Endodermal cell (in vitro differentiated cells): ENCODE results near the gene PLCH2. TPM values are rescaled to one million over a fixed set of nuclear protein-coding genes. Genes with fewer than 3 reads are reported as not detected.

Source experiments
- DNase-seq: peaks from one replicate; pipeline ENCODE4 v3.0.0-alpha.2; 2017
- H3K27ac ChIP-seq: 2 replicates; pipeline ENCODE4 v1.5.1; 2013; ENCODE audit warnings: mild to moderate bottlenecking, low read depth, low read length, moderate library complexity
- H3K27me3 ChIP-seq: 2 replicates; pipeline ENCODE4 v1.6.1; 2013; ENCODE audit warnings: mild to moderate bottlenecking, low read length, moderate library complexity; ENCODE audit not compliant: insufficient read depth, control insufficient read depth, poor library complexity, severe bottlenecking
- H3K36me3 ChIP-seq: 2 replicates; pipeline ENCODE4 v1.7.0; 2013; ENCODE audit warnings: mild to moderate bottlenecking, low read length, moderate library complexity; ENCODE audit not compliant: control insufficient read depth, insufficient read depth
- H3K4me1 ChIP-seq: one replicate; pipeline ENCODE4 v1.7.0; 2013; ENCODE audit warnings: low read length; ENCODE audit not compliant: control insufficient read depth, insufficient read depth
- H3K4me3 ChIP-seq: 2 replicates; pipeline ENCODE4 v1.5.1; 2013; ENCODE audit warnings: mild to moderate bottlenecking, low read length, moderate library complexity
- H3K9ac ChIP-seq: 2 replicates; pipeline ENCODE4 v1.6.1; 2013; ENCODE audit warnings: mild to moderate bottlenecking, low read length, moderate library complexity; ENCODE audit not compliant: poor library complexity, severe bottlenecking; ENCODE audit errors: extremely low read depth
- H3K9me3 ChIP-seq: 2 replicates; pipeline ENCODE4 v1.6.1; 2013; ENCODE audit warnings: mild to moderate bottlenecking, low read length, moderate library complexity; ENCODE audit not compliant: control insufficient read depth
- H3K27ac Mint-ChIP-seq: 2 replicates; pipeline ENCODE4 v1.8.0; 2020; ENCODE audit warnings: mixed read lengths
- H3K27me3 Mint-ChIP-seq: 2 replicates; pipeline ENCODE4 v1.8.0; 2021; ENCODE audit warnings: mild to moderate bottlenecking, mixed read lengths; ENCODE audit not compliant: insufficient read depth
- H3K36me3 Mint-ChIP-seq: 2 replicates; pipeline ENCODE4 v1.8.0; 2020; ENCODE audit warnings: low read depth, mixed read lengths
- H3K4me1 Mint-ChIP-seq: 2 replicates; pipeline ENCODE4 v1.8.0; 2020; ENCODE audit warnings: mixed read lengths
- H3K4me3 Mint-ChIP-seq: 2 replicates; pipeline ENCODE4 v1.8.0; 2020; ENCODE audit warnings: mild to moderate bottlenecking, moderate library complexity, mixed read lengths
- H3K9me3 Mint-ChIP-seq: 2 replicates; pipeline ENCODE4 v1.8.0; 2020; ENCODE audit warnings: mild to moderate bottlenecking, mixed read lengths
- WGBS, 2 experiments: methylation state at CpG; one replicate each; pipeline versions ENCODE4 v1.1.5 to v1.1.7; 2013; ENCODE audit warnings: missing lambda C conversion rate in 2 of 2, mixed read lengths in 1 of 2; ENCODE audit not compliant: insufficient coverage in 1 of 2, insufficient read length in 1 of 2; 5-methylcytosine and 5-hydroxymethylcytosine counted together
- total RNA-seq, 2 donors: library from RNA; stranded (reverse); fragmentation: NEBNext Ultra II Directional in 1 of 2; extraction: Animal tissue kit (Norgen Biotek cat#: 25700) in 1 of 2; gene quantifications; 2 replicates in 1 of 2; 3 replicates in 1 of 2; pipeline ENCODE4 v1.2.1, GENCODE V29; 2021
- TF ChIP-seq, protein P1 (sequence below): fragments of 200-600 bp; sonication (generic); conservative IDR thresholded peaks from 2 replicates; pipeline ENCODE4 v1.5.0; 2021; ENCODE audit warnings: antibody characterized with exemption, mild to moderate bottlenecking

PLCH2 gene
- total RNA-seq, 2 donors from 2014 or later, result 0.18 to 0.31 TPM

DNA sequence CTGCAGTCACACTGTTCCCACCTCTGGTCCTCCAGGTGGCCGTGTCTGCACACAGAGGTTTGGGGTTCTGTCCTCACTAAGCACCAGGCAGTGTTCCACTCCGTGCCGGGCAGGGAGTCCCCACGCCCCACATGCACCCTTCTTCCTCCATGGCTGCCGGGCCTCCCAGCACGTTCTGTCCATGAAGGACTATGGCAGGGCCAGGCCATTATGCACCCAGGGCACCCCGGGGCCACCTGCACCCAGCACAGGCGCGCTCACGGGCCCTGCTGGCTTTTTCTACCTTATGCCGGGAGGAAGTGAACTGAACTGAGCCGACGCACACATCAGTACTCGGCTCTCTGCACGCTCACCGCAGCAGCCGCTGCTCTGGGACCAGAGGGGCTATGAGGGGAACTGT is 40.0 kb downstream of the PLCH2 start:
- no peaks in the 10 kb centered on the region for H3K4me1 ChIP-seq
- no peak overlapping the region for H3K9ac ChIP-seq
- H3K27ac Mint-ChIP-seq, result no peak overlapping the region
- DNase-seq, result no peak
- no peak overlapping the region for H3K27ac ChIP-seq
- no peaks in the 10 kb centered on the region for H3K27me3 Mint-ChIP-seq
- peaks cover 33% of the 10 kb centered on the region for H3K36me3 Mint-ChIP-seq
- TF ChIP-seq, protein P1, sequence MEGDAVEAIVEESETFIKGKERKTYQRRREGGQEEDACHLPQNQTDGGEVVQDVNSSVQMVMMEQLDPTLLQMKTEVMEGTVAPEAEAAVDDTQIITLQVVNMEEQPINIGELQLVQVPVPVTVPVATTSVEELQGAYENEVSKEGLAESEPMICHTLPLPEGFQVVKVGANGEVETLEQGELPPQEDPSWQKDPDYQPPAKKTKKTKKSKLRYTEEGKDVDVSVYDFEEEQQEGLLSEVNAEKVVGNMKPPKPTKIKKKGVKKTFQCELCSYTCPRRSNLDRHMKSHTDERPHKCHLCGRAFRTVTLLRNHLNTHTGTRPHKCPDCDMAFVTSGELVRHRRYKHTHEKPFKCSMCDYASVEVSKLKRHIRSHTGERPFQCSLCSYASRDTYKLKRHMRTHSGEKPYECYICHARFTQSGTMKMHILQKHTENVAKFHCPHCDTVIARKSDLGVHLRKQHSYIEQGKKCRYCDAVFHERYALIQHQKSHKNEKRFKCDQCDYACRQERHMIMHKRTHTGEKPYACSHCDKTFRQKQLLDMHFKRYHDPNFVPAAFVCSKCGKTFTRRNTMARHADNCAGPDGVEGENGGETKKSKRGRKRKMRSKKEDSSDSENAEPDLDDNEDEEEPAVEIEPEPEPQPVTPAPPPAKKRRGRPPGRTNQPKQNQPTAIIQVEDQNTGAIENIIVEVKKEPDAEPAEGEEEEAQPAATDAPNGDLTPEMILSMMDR, result no peak
- no peaks in the 10 kb centered on the region for H3K4me1 Mint-ChIP-seq
- peaks cover 38% of the 10 kb centered on the region for H3K36me3 ChIP-seq
- no peaks in the 10 kb centered on the region for H3K9me3 ChIP-seq
- no peaks in the 10 kb centered on the region for H3K27me3 ChIP-seq
- H3K4me3 ChIP-seq, result no peak overlapping the region
- H3K9me3 Mint-ChIP-seq, result no peaks in the 10 kb centered on the region
- no peak overlapping the region for H3K4me3 Mint-ChIP-seq
- 85 to 94% methylated on average over 9 to 17 of the region's 17 CpGs for WGBS, 2 experiments

- H3K9me3 Mint-ChIP-seq, result no peaks in the 10 kb centered on the region
- no peaks in the 10 kb centered on the region for H3K4me1 Mint-ChIP-seq
- no peaks in the 10 kb centered on the region for H3K27me3 Mint-ChIP-seq
- no peaks in the 10 kb centered on the region for H3K9me3 ChIP-seq
- DNase-seq, result no peak
- H3K27me3 ChIP-seq, result no peaks in the 10 kb centered on the region
- H3K36me3 ChIP-seq, result peaks cover 30% of the 10 kb centered on the region
- H3K36me3 Mint-ChIP-seq, result peaks cover 31% of the 10 kb centered on the region
- H3K27ac ChIP-seq, result no peak overlapping the region
- H3K4me3 ChIP-seq, result no peak overlapping the region
- no peak overlapping the region for H3K4me3 Mint-ChIP-seq
- H3K4me1 ChIP-seq, result no peaks in the 10 kb centered on the region
- no peak overlapping the region for H3K9ac ChIP-seq
- 95 to 99% methylated on average over 13 to 14 of the region's 14 CpGs for WGBS, 2 experiments
- H3K27ac Mint-ChIP-seq, result no peak overlapping the region
- TF ChIP-seq, protein P1, result no peak
Observed at GRCh38 chr1:2516946-2517345, 40.9 kb downstream of the PLCH2 start.

GRCh38 chr1:2517966-2518365 is 41.9 kb downstream of the PLCH2 start:
- H3K9me3 Mint-ChIP-seq, result no peaks in the 10 kb centered on the region
- Histone ChIP-seq H3K4me1 (no peaks in the 10 kb centered on the region), H3K27me3 (no peaks in the 10 kb centered on the region), H3K4me3 (no peak overlapping the region), H3K36me3 (peaks cover 35% of the 10 kb centered on the region), H3K9ac (no peak overlapping the region), H3K27ac (no peak overlapping the region), H3K9me3 (no peaks in the 10 kb centered on the region)
- TF ChIP-seq, protein P1, result no peak
- WGBS, 2 experiments, result 96% methylated on average over 15 to 17 of the region's 17 CpGs
- H3K4me1 Mint-ChIP-seq, result no peaks in the 10 kb centered on the region
- no peak overlapping the region for H3K4me3 Mint-ChIP-seq
- H3K36me3 Mint-ChIP-seq, result peaks cover 31% of the 10 kb centered on the region
- H3K27me3 Mint-ChIP-seq, result no peaks in the 10 kb centered on the region
- H3K27ac Mint-ChIP-seq, result no peak overlapping the region
- no peak for DNase-seq
